AG04449 (cell line): Measurements from ENCODE around the gene SERPINE3.

Experiments used
- CTCF ChIA-PET: fragments of 350-600 bp; formaldehyde crosslinking; extraction: SDS; loops from one replicate; lab custom pipeline; 2021; ENCODE audit warnings: antibody characterized with exemption; lab: Yijun Ruan, JAX
- POLR2A ChIA-PET: fragments of 400-600, 350-600 bp; formaldehyde crosslinking; extraction: SDS; loops from one replicate; lab custom pipeline; 2020; ENCODE audit warnings: antibody characterized with exemption, inconsistent platforms; lab: Yijun Ruan, JAX
- DNase-seq: peaks from one replicate; pipeline ENCODE4 v3.0.0-alpha.2; 2010; ENCODE audit warnings: low read depth, low spot score
- H3K4me3 ChIP-seq: 2 replicates; pipeline ENCODE4 v1.5.1; 2011; ENCODE audit warnings: low read depth, mild to moderate bottlenecking, control low read depth, low read length
- CTCF ChIP-seq: IDR thresholded peaks from one replicate; pipeline ENCODE4 v1.5.1; 2011; ENCODE audit warnings: mild to moderate bottlenecking, moderate library complexity, low read length, control low read depth, inconsistent platforms; ENCODE audit not compliant: insufficient read depth; ENCODE audit errors: missing control alignments

Gene SERPINE3

DNA sequence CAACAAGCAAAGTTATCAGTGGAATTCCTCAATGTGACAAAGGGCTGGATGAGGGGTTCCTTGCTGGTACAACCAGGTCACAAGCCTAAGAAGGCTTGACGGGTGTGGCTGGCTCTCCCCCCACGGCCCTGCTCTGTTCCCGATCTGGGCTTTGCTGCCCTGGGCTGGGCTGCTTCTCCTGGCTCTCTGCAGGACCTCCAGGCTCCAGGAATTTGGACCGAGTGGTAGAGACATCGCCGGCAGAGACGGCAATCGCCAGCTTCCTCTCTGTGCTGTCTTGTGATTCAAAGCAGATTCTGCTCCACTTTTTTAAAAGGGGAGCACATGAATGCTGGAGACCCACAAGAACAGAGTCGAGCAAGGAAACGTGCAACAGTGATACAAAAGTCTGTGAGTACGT is at the start of gene SERPINE3:
Gene SERPINE3, plus strand, starts transcription at position 338 of the 400 bp plus-strand sequence. CDS start 1,401 bp downstream, outside the sequence.
- no peak within 1 kb of the TSS for H3K4me3 ChIP-seq
- DNase-seq, result no peak
- no peak for TF ChIP-seq CTCF
- POLR2A ChIA-PET, result no interaction called here
- CTCF ChIA-PET, result no interaction called here

DNA sequence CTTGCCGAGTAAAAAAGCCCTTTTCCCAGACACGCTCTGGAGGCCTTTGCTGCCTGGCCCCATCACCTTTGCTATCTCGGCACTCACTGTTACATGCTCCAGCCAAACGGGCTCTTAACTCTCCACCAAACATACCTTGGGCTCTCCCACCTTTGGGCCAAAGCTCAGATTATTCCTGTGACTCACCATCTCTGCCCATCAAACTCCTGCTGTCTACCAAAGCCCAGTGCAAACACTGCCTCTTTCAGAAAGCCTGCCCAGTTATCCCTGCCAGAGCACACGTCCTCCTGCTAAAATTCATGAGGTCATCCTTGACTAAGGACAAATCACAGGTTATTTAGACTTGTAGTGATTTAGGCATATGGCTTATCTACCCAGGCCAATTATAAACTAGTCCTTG is 48.1 kb upstream of the SERPINE3 start:
- ChIA-PET CTCF (interaction anchor here (0.6 to 7.4 kb wide), 4 partner anchors 12 to 167 kb away, joined by 3 to 173 read pairs (median 78); no protein-coding TSS in a partner anchor), POLR2A (no interaction called here)
- no peak overlapping the region for H3K4me3 ChIP-seq
- TF ChIP-seq CTCF, result no peak
- no peak for DNase-seq

GRCh38 chr13:51292000-51292565 is 47.4 kb upstream of the SERPINE3 start:
- TF ChIP-seq CTCF, result no peak
- CTCF ChIA-PET, result interaction anchor here (1.0 kb wide), 1 partner anchor 12 kb away, joined by 3 read pairs; no protein-coding TSS in a partner anchor
- POLR2A ChIA-PET, result no interaction called here

GRCh38 chr13:51297556-51297955 is 41.9 kb upstream of the SERPINE3 start:
- ChIA-PET POLR2A (no interaction called here), CTCF (interaction anchor here (5.5 kb wide), 1 partner anchor 10 kb away, joined by 77 read pairs; no protein-coding TSS in a partner anchor)
- TF ChIP-seq CTCF, result no peak
- DNase-seq, result no peak
- H3K4me3 ChIP-seq, result no peak overlapping the region

More at GRCh38 chr13:51292000-51292565, 47.4 kb upstream of the SERPINE3 start:
- no peak overlapping the region for H3K4me3 ChIP-seq
- no peak for DNase-seq

- no peak for TF ChIP-seq CTCF
- DNase-seq, result no peak
- POLR2A ChIA-PET, result no interaction called here
- CTCF ChIA-PET, result interaction anchor here (5.5 kb wide), 1 partner anchor 11 kb away, joined by 77 read pairs; no protein-coding TSS in a partner anchor
- no peak overlapping the region for H3K4me3 ChIP-seq
Measured at GRCh38 chr13:51298812-51299211, 40.7 kb upstream of the SERPINE3 start.

GRCh38 chr13:51303063-51303552 is 36.4 kb upstream of the SERPINE3 start:
- ChIA-PET CTCF (interaction anchor here (1.0 to 3.3 kb wide), 3 partner anchors 9 to 17 kb away, joined by 3 to 24 read pairs (median 11); no protein-coding TSS in a partner anchor), POLR2A (no interaction called here)
- no peak for TF ChIP-seq CTCF
- no peak for DNase-seq
- no peak overlapping the region for H3K4me3 ChIP-seq
